IPS-15b (cell line): ENCODE results near the gene CIT.

ENCODE experiments used
- H3K27me3 ChIP-seq: one replicate; pipeline ENCODE4 v1.6.1; 2013; ENCODE audit warnings: low read length; ENCODE audit not compliant: control insufficient read depth, insufficient read depth
- H3K36me3 ChIP-seq: one replicate; pipeline ENCODE4 v1.6.1; 2013; ENCODE audit warnings: low read length; ENCODE audit not compliant: control insufficient read depth, insufficient read depth
- H3K4me1 ChIP-seq: one replicate; pipeline ENCODE4 v1.6.1; 2013; ENCODE audit warnings: mild to moderate bottlenecking, low read length; ENCODE audit not compliant: control insufficient read depth, insufficient read depth
- H3K4me3 ChIP-seq: one replicate; pipeline ENCODE4 v1.5.1; 2013; ENCODE audit warnings: low read depth, low read length
- H3K9ac ChIP-seq: one replicate; pipeline ENCODE4 v1.6.1; 2013; ENCODE audit warnings: low read depth, mild to moderate bottlenecking, low read length
- H3K9me3 ChIP-seq: one replicate; pipeline ENCODE4 v1.6.1; 2013; ENCODE audit warnings: mild to moderate bottlenecking, low read length; ENCODE audit not compliant: control insufficient read depth, insufficient read depth

CIT gene

DNA sequence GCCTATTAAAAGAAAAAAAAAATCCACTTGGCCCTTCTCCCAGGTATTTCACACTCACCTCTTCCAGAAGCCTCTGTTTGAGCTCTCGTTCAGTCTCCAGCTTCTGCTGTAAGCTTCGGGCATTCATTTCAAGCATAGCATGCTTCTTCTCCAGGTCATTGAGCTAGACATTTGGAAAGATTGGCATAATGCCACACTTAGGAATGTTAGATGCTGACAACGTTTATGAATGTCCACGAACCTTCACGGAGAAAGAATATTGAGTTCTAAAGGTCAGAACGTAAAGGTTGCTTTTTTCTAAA is 148.7 kb downstream of the CIT start:
- no peaks in the 10 kb centered on the region for H3K9me3 ChIP-seq
- no peak overlapping the region for H3K4me3 ChIP-seq
- no peaks in the 10 kb centered on the region for H3K27me3 ChIP-seq
- H3K4me1 ChIP-seq, result no peaks in the 10 kb centered on the region
- peaks cover 4% of the 10 kb centered on the region for H3K36me3 ChIP-seq
- no peak overlapping the region for H3K9ac ChIP-seq

DNA sequence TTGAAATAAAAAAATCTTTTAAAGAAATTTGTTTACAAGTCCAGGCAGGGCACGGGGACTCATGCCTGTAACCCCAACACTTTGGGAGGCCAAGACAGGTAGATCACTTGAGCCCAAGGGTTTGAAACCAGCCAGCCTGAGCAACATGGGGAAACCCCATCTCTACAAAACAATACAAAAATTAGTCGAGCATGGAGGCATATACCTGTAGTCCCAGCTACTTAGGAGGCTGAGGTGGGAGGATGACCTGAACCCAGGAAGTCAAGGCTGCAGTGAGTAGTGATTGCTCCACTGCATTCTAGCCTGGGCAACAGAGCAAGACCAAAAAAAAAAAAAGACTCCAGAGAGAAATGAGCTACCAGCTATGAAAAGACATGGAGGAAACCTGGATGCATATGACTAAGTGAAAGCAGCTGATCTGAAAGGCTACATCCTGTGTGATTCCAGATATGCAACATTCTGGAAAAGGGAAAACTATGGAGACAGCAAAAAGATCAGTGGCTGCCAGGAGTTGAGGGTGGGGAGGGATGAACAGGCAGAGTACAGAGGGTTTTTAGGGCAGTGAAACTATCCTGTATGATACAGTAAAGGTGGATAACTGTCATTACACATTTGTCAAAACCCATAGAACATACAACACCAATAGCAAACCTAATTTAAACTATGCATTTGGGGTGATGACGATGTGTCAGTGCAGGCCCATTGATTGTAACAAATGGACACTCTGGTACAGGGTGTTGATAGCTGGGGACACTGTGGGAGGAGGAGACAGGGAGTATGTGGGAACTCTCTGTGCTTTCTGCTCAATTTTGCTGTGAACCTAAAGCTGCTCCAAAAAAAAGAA is 149.3 kb downstream of the CIT start:
- H3K4me3 ChIP-seq, result no peak overlapping the region
- H3K9me3 ChIP-seq, result no peaks in the 10 kb centered on the region
- peaks cover 4% of the 10 kb centered on the region for H3K36me3 ChIP-seq
- no peaks in the 10 kb centered on the region for H3K27me3 ChIP-seq
- no peak overlapping the region for H3K9ac ChIP-seq
- no peaks in the 10 kb centered on the region for H3K4me1 ChIP-seq

DNA sequence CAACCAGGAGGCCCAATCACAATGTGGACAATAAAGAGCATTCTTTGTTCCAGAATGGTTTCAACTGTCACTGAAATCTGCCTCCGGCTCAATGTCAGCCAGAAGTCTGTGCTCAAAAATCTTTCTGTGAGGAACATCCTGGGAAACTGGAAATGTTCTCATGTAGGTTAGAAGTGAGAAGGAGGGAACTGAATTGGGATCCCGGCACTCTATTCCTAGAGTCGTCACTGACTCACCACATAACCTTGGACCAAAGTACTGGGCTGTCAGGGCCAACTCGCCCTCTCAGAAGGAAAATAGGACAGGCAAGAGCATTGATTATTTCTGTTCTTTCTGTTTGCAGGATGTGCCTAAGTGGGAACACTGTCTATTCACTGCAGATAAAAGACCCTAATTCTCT is 151.6 kb downstream of the CIT start:
- H3K4me3 ChIP-seq, result no peak overlapping the region
- H3K27me3 ChIP-seq, result no peaks in the 10 kb centered on the region
- H3K9me3 ChIP-seq, result no peaks in the 10 kb centered on the region
- no peaks in the 10 kb centered on the region for H3K4me1 ChIP-seq
- H3K36me3 ChIP-seq, result peaks cover 7% of the 10 kb centered on the region
- no peak overlapping the region for H3K9ac ChIP-seq

DNA sequence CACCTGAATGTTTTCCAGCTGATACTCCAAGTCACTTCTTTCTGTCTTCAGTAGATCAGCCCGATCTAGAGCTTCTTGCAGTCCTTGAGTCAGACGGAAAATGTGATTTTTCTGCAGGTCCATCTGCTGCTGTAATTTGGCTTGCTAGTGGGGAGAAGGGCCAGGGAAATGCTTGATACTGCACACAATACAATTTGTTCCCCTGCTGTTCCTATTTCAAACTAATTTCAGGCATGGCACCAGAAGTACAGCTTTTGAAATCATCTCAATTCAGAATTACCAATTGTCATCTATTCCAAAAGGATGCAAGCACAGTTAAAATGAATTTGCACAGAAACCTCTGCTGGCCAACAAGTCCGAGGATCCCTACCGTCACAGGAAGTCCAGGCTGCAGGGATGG is 155.8 kb downstream of the CIT start:
- H3K27me3 ChIP-seq, result no peaks in the 10 kb centered on the region
- H3K9me3 ChIP-seq, result no peaks in the 10 kb centered on the region
- no peaks in the 10 kb centered on the region for H3K4me1 ChIP-seq
- no peak overlapping the region for H3K9ac ChIP-seq
- H3K36me3 ChIP-seq, result peaks cover 11% of the 10 kb centered on the region
- H3K4me3 ChIP-seq, result no peak overlapping the region

DNA sequence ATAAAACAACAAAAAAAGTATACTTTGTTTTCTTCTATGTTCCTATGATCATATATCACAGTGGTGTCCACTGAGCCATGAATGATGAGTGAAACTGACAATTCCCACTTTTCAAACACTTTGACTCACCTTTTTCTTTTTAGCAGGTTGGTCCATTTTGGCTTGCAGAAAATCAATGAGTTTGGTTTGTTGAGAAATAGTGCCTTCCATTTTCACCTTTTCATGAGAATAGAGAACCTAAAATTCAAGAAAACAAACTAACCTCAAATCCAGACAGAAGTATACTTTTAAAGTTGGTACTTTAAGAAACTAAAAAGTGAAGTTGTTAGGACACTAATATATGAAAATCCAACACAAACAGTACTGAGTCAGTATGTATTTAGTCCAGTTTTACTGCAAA is 156.8 kb downstream of the CIT start:
- Histone ChIP-seq H3K9ac (no peak overlapping the region), H3K9me3 (no peaks in the 10 kb centered on the region), H3K36me3 (peaks cover 11% of the 10 kb centered on the region), H3K27me3 (no peaks in the 10 kb centered on the region), H3K4me1 (no peaks in the 10 kb centered on the region), H3K4me3 (no peak overlapping the region)

DNA sequence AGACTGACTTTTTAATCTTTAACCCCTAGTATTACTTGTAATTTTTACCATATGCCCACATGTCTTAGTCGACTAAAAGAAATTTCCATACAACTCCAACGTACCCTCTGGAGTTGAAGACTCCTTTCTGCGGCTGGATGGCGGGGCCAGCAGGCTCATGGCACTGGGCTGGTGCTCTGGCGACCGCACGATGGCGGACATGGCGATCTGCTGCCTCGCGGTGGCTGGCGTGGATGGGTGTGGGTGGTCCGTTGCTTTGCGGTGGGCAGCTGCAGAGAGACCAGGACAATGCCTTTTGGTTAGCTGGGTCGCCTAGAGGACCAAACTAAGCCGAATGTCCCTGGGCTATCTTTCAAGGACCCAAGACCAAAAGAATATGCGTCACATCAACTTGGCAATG is 159.0 kb downstream of the CIT start:
- no peak overlapping the region for H3K4me3 ChIP-seq
- H3K9me3 ChIP-seq, result no peaks in the 10 kb centered on the region
- peaks cover 11% of the 10 kb centered on the region for H3K36me3 ChIP-seq
- no peak overlapping the region for H3K9ac ChIP-seq
- H3K4me1 ChIP-seq, result no peaks in the 10 kb centered on the region
- no peaks in the 10 kb centered on the region for H3K27me3 ChIP-seq

DNA sequence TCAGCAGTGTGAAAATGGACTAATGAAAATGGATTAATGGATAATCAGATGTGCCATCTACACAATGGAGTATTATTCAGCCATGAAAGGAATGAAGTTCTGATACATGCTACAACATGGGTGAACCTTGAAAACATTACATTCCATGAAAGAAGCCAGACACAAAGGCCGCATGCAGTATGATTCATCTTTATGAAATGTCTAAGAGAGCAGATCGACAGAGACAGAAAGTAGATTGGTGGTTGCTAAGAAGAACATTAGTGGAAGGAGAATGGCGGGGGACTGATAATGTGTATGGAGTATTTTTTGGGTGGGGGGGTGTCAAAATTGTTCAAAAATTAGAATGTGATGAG is 161.9 kb downstream of the CIT start:
- Histone ChIP-seq H3K9me3 (no peaks in the 10 kb centered on the region), H3K27me3 (no peaks in the 10 kb centered on the region), H3K4me1 (no peaks in the 10 kb centered on the region), H3K36me3 (peaks cover 23% of the 10 kb centered on the region), H3K4me3 (no peak overlapping the region), H3K9ac (no peak overlapping the region)

DNA sequence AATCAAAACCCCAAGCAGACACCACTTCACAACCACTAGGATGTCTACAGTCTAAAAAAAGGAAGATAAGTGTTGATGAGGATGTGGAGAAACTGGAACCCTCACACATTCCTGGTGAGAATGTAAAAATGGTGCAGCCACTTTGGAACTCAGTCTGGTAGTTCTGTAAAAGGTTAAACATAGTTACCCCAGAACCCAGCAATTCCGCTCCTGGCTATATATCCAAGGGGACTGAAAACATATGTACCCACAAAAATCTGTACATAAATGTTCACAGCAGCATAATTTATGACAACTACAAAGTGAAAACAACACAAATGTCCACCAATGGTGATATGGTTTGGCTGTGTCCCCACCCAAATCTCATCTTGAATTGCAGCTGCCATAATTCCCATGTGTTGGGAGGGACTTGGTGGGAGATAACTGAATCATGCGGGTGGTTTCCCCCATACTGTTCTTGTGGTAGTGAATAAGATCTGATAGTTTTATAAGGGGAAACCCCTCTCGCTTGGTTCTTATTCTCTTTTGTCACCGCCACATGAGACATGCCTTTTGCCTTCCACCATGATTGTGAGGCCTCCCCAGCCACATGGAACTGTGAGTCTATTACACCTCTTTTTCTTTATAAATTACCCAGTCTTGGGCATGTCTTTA is 162.4 kb downstream of the CIT start:
- H3K27me3 ChIP-seq, result no peaks in the 10 kb centered on the region
- no peaks in the 10 kb centered on the region for H3K4me1 ChIP-seq
- H3K4me3 ChIP-seq, result no peak overlapping the region
- no peak overlapping the region for H3K9ac ChIP-seq
- peaks cover 28% of the 10 kb centered on the region for H3K36me3 ChIP-seq
- H3K9me3 ChIP-seq, result no peaks in the 10 kb centered on the region

DNA sequence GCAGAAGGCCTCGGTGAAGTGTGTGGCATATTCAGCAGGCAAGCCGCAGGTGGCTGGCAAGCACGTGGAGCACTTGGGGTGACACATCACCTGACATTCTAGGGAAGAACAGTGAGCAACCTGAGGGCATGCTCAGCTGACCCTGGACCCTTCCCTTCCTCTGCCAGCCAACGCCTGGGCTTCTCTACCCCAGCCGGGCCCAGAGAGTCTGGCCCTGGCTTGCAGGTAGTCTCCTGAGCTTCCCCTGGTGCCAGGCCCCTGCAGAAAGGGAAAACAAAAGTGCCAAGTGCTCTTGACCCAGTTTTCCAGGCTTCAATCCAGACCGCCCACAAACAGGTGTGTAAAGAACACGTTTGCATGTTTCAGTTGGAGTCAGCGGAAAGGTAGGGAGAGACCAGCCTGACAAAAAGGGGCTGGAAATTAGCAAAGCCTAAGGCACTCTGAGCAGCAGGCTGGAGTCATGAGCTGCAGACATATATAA is 163.5 kb downstream of the CIT start:
- Histone ChIP-seq H3K4me1 (no peaks in the 10 kb centered on the region), H3K4me3 (no peak overlapping the region), H3K27me3 (no peaks in the 10 kb centered on the region), H3K9ac (no peak overlapping the region), H3K9me3 (no peaks in the 10 kb centered on the region), H3K36me3 (peaks cover 36% of the 10 kb centered on the region)

DNA sequence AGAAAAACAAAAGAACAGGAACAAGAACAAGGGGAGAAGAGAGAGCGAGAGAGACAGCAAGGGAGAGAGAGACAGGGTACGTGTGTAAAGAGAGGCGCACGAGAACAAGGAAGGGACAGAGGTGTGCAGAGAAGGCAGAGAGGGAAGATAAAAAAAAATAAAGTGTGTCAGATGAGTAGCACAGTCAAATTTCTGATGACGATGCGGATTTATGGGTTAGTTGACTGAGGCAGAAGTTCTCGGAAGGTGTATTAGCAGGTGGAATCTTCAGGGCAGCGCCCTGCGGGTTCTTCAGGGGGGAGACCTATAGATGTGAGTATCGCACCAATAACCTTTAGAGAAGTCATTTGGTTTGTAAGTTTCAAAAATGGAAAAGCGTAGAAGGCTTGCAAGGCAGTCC is 164.4 kb downstream of the CIT start:
- Histone ChIP-seq H3K4me1 (no peaks in the 10 kb centered on the region), H3K4me3 (no peak overlapping the region), H3K36me3 (peaks cover 28% of the 10 kb centered on the region), H3K9ac (no peak overlapping the region), H3K9me3 (no peaks in the 10 kb centered on the region), H3K27me3 (no peaks in the 10 kb centered on the region)

DNA sequence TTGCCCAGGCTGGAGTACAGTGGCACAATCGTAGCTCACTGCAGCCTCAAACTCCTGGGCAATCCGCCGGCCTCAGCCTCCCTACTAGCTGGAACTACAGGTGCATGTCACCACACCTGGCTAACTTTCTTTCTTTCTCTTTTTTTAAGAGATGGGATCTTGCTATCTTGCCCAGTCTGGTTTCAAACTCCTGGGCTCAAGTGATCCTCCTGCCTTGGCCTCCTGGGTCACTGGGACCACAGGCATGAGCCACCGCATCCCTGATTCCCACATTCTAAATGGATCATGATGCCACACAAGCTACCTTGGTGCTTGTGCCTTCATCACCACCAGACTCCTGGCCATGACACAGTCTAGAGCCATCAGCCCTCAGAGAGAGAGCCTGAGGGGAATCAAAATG is 165.4 kb downstream of the CIT start:
- H3K27me3 ChIP-seq, result no peaks in the 10 kb centered on the region
- no peak overlapping the region for H3K9ac ChIP-seq
- peaks cover 28% of the 10 kb centered on the region for H3K36me3 ChIP-seq
- H3K4me1 ChIP-seq, result no peaks in the 10 kb centered on the region
- no peak overlapping the region for H3K4me3 ChIP-seq
- H3K9me3 ChIP-seq, result no peaks in the 10 kb centered on the region

DNA sequence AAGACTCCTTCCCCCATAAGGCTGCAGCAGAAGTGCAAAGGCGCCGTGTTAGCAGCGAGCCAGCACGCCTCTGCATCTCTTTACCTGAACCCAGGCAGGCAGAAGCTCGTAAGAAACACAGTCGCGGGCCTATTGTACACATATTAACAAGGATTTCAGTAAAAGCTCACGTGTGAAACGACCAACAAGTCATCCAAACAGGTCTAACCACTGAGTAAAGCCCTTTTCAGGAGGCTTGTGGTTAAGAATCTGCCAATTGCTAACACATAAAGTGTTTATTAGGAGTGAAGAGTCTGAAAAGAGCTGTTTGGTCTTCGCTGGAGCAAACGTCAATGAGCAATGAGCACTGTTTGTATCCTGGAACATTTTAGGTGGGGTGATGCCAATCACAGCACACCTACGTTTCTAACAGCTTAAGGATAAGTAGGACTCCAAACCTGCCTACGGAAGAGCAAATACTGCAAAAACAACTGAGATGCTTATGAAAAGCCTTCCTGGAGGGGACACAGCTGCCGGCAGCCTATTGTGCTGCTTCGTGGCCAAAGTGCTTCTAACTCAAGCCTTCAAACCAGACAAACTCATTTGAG is 166.1 kb downstream of the CIT start:
- Histone ChIP-seq H3K36me3 (peaks cover 28% of the 10 kb centered on the region), H3K4me3 (no peak overlapping the region), H3K9me3 (no peaks in the 10 kb centered on the region), H3K4me1 (no peaks in the 10 kb centered on the region), H3K27me3 (no peaks in the 10 kb centered on the region), H3K9ac (no peak overlapping the region)
